ENCODE data around the gene INSR.
A peak's percentile ranks its signal among the peaks of the same experiment; 100 is the strongest.
"Not testable (repeated sequence)": the region's sequence is repeated elsewhere in the genome, so short reads cannot be mapped to it uniquely, and the experiment has no call there.

Gene INSR

GRCh38 chr19:7257148-7258040, 36.8 kb downstream of the INSR start:
- DNase-seq: no peak

GRCh38 chr19:7255631-7256030, 38.6 kb downstream of the INSR start:
- no peak for DNase-seq

- DNase-seq: no peak
Measured at GRCh38 chr19:7255119-7255518, 39.1 kb downstream of the INSR start.

- DNase-seq: no peak
Measured at GRCh38 chr19:7254590-7254989, 39.6 kb downstream of the INSR start.

GRCh38 chr19:7252364-7252763, 41.9 kb downstream of the INSR start:
- DNase-seq: no peak

- DNase-seq: no peak
Measured at GRCh38 chr19:7251494-7251893, 42.7 kb downstream of the INSR start.

- DNase-seq: no peak
Measured at GRCh38 chr19:7250951-7251350, 43.3 kb downstream of the INSR start.

GRCh38 chr19:7250057-7250596, 44.1 kb downstream of the INSR start:
- DNase-seq: no peak

GRCh38 chr19:7247155-7247554, 47.1 kb downstream of the INSR start:
- no peak for DNase-seq

GRCh38 chr19:7246601-7247000, 47.6 kb downstream of the INSR start:
- DNase-seq: no peak

- peak; percentile 41 for DNase-seq
Measured at GRCh38 chr19:7242601-7243258, 51.5 kb downstream of the INSR start.

- DNase-seq: no peak
Measured at GRCh38 chr19:7238051-7238450, 56.2 kb downstream of the INSR start.

- DNase-seq: no peak
Measured at GRCh38 chr19:7236153-7236552, 58.1 kb downstream of the INSR start.

GRCh38 chr19:7230826-7231225, 63.4 kb downstream of the INSR start:
- no peak for DNase-seq

- DNase-seq: no peak
Measured at GRCh38 chr19:7229735-7230134, 64.5 kb downstream of the INSR start.

GRCh38 chr19:7228935-7229541, 65.2 kb downstream of the INSR start:
- no peak for DNase-seq

- DNase-seq: no peak
Measured at GRCh38 chr19:7227735-7228134, 66.5 kb downstream of the INSR start.

GRCh38 chr19:7227149-7227548, 67.1 kb downstream of the INSR start:
- DNase-seq: not testable (repeated sequence)

- DNase-seq: no peak
Measured at GRCh38 chr19:7226739-7227138, 67.5 kb downstream of the INSR start.

GRCh38 chr19:7225741-7226140, 68.5 kb downstream of the INSR start:
- DNase-seq: no peak

- no peak for DNase-seq
Measured at GRCh38 chr19:7224995-7225394, 69.2 kb downstream of the INSR start.

GRCh38 chr19:7224209-7224686, 70.0 kb downstream of the INSR start:
- DNase-seq: no peak

- no peak for DNase-seq
Measured at GRCh38 chr19:7223429-7223828, 70.8 kb downstream of the INSR start.

- DNase-seq: no peak
Measured at GRCh38 chr19:7219056-7219455, 75.2 kb downstream of the INSR start.

Measured in NCI-H2171 (cell line).